CD14-positive monocyte (primary cell): ENCODE measurements around the gene CCL27. TPM values are rescaled to one million over a fixed set of nuclear protein-coding genes. Genes with fewer than 3 reads are reported as not detected.

Experiments
- DNase-seq, 3 donors: peaks; one replicate each; pipeline ENCODE4 v3.0.0-alpha.2; 2011 to 2022
- H2AFZ ChIP-seq: 2 replicates; pipeline ENCODE4 v1.6.0; 2012; ENCODE audit warnings: mild to moderate bottlenecking, low read depth, low read length, inconsistent platforms; ENCODE audit not compliant: insufficient read depth, poor library complexity, severe bottlenecking
- H3K27ac ChIP-seq, 2 donors: 1 replicate in 1 of 2; 2 replicates in 1 of 2; pipeline ENCODE4 v1.5.1; 2012 to 2013; ENCODE audit warnings: low read length in 2 of 2, control low read depth in 1 of 2, inconsistent platforms in 1 of 2, low read depth in 1 of 2, mild to moderate bottlenecking in 1 of 2
- H3K27me3 ChIP-seq, 2 donors: one replicate each; pipeline versions ENCODE4 v1.6.0 to v1.6.1; 2011 to 2013; ENCODE audit warnings: low read length in 2 of 2; ENCODE audit not compliant: control insufficient read depth in 2 of 2, insufficient read depth in 2 of 2
- H3K36me3 ChIP-seq, 2 donors: replicated peaks in 1 of 2; 1 replicate in 1 of 2; 2 replicates in 1 of 2; pipeline versions ENCODE4 v1.5.1 to v1.6.1; 2012 to 2013; ENCODE audit warnings: low read length in 2 of 2, control low read depth in 1 of 2, inconsistent platforms in 1 of 2, mild to moderate bottlenecking in 1 of 2; ENCODE audit not compliant: insufficient read depth in 2 of 2, control insufficient read depth in 1 of 2
- H3K4me1 ChIP-seq, 2 donors: 1 replicate in 1 of 2; 2 replicates in 1 of 2; pipeline versions ENCODE4 v1.5.1 to v1.6.1; 2012 to 2013; ENCODE audit warnings: low read length in 2 of 2, control low read depth in 1 of 2, inconsistent platforms in 1 of 2, mild to moderate bottlenecking in 1 of 2, moderate library complexity in 1 of 2; ENCODE audit not compliant: insufficient read depth in 2 of 2, control insufficient read depth in 1 of 2
- H3K4me2 ChIP-seq: replicated peaks from 2 replicates; pipeline ENCODE3; 2012; ENCODE audit warnings: low read length, moderate library complexity, mild to moderate bottlenecking; ENCODE audit not compliant: poor library complexity, severe bottlenecking; ENCODE audit errors: extremely low read depth
- H3K4me3 ChIP-seq, 3 experiments: fragments of 200-600 bp in 1 of 3; sonication (generic) in 1 of 3; replicated peaks in 1 of 3; 1 replicate in 2 of 3; 2 replicates in 1 of 3; pipeline ENCODE4 v1.5.1; 2011 to 2013; ENCODE audit warnings: low read length in 3 of 3, mild to moderate bottlenecking in 3 of 3, control low read depth in 2 of 3, low read depth in 2 of 3, inconsistent platforms in 1 of 3, moderate library complexity in 1 of 3
- H3K79me2 ChIP-seq: 2 replicates; pipeline ENCODE4 v1.6.0; 2012; ENCODE audit warnings: mild to moderate bottlenecking, control low read depth, inconsistent platforms, low read length, moderate library complexity; ENCODE audit not compliant: insufficient read depth
- H3K9ac ChIP-seq: 2 replicates; pipeline ENCODE4 v1.6.0; 2017; ENCODE audit warnings: low read length, mild to moderate bottlenecking; ENCODE audit not compliant: insufficient read depth, poor library complexity, severe bottlenecking
- H3K9me3 ChIP-seq, 2 donors: replicated peaks in 1 of 2; 1 replicate in 1 of 2; 2 replicates in 1 of 2; pipeline versions ENCODE4 v1.5.1 to v1.6.1; 2012 to 2013; ENCODE audit warnings: low read length in 2 of 2, control low read depth in 1 of 2; ENCODE audit not compliant: control insufficient read depth in 1 of 2, insufficient read depth in 1 of 2
- H4K20me1 ChIP-seq: 2 replicates; pipeline ENCODE4 v1.6.0; 2012; ENCODE audit warnings: mild to moderate bottlenecking, low read length, control low read depth, moderate library complexity; ENCODE audit not compliant: insufficient read depth
- H3K27ac Mint-ChIP-seq, 7 donors: one replicate each; pipeline ENCODE4 v1.8.0; 2020; ENCODE audit warnings: mild to moderate bottlenecking in 7 of 7, mixed read lengths in 7 of 7, moderate library complexity in 6 of 7, inconsistent platforms in 2 of 7
- H3K27me3 Mint-ChIP-seq, 3 donors: one replicate each; pipeline ENCODE4 v1.8.0; 2021 to 2022; ENCODE audit warnings: low read depth in 3 of 3, mild to moderate bottlenecking in 3 of 3, mixed read lengths in 3 of 3, moderate library complexity in 3 of 3, inconsistent platforms in 1 of 3
- H3K36me3 Mint-ChIP-seq, 2 donors: one replicate each; pipeline ENCODE4 v1.8.0; 2020; ENCODE audit warnings: mixed read lengths in 2 of 2, inconsistent platforms in 1 of 2, mild to moderate bottlenecking in 1 of 2
- H3K4me1 Mint-ChIP-seq: one replicate; pipeline ENCODE4 v1.8.0; 2020; ENCODE audit warnings: mild to moderate bottlenecking, mixed read lengths
- H3K4me3 Mint-ChIP-seq, 2 donors: one replicate each; pipeline ENCODE4 v1.8.0; 2020; ENCODE audit warnings: mild to moderate bottlenecking in 2 of 2, mixed read lengths in 2 of 2, moderate library complexity in 1 of 2
- H3K9me3 Mint-ChIP-seq, 7 donors: one replicate each; pipeline ENCODE4 v1.8.0; 2020 to 2022; ENCODE audit warnings: mixed read lengths in 7 of 7, mild to moderate bottlenecking in 6 of 7, moderate library complexity in 6 of 7, inconsistent platforms in 2 of 7
- WGBS: methylation state at CpG from one replicate; pipeline ENCODE4 v1.1.5; 2013; ENCODE audit warnings: missing lambda C conversion rate; ENCODE audit not compliant: insufficient coverage; 5-methylcytosine and 5-hydroxymethylcytosine counted together
- intact Hi-C, 2 donors: fragments of 100-400 bp; cut with micrococcal nuclease; formaldehyde crosslinking; loops; one replicate each; pipeline versions ENCODE4 v1.15.0 to v1.15.1; 2023
- polyA plus RNA-seq, 3 donors: library from polyadenylated mRNA; depleted of rRNA in 1 of 3; unstranded in 2 of 3; stranded (reverse) in 1 of 3; fragments of 300-500 nt in 2 of 3; fragments of >200 nt in 1 of 3; fragmentation: Illumina TruSeq in 2 of 3; gene quantifications; 1 replicate in 2 of 3; 2 replicates in 1 of 3; pipeline ENCODE4 v1.2.3, GENCODE V29; 2012 to 2021
- TF ChIP-seq, protein P1 (sequence below): fragments of 200-600 bp; IDR thresholded peaks from one replicate; pipeline ENCODE4 v1.8.0; 2022; ENCODE audit warnings: antibody characterized with exemption, mild to moderate bottlenecking

The CCL27 gene
- polyA plus RNA-seq, 3 donors = not detected

DNA sequence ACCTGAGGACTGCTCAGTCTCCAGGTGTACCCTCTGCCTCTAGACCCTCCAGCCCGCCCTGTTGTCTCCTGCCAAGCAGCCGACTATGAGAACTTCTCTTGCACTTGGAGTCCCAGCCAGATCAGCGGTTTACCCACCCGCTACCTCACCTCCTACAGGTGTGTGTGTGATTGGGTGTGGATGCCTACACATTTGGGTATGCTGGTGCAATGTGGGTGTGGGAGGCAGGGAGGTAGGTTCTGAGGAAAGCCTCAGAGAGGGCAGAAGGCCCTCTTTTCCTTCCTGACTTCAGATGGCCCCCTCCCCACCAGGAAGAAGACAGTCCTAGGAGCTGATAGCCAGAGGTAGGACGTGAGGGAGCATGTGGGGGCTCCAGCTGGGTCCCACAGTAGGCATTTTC lies 5.5 kb downstream of the CCL27 start:
- H3K36me3 Mint-ChIP-seq = peaks cover 0 to 6% of the 10 kb centered on the region in 2 donors
- H3K79me2 ChIP-seq = no peaks in the 10 kb centered on the region
- H3K27me3 ChIP-seq = no peaks in the 10 kb centered on the region
- 80% methylated on average over 1 of the region's 5 CpGs for WGBS
- peaks cover 0 to 4% (median 0%) of the 10 kb centered on the region in 7 donors for H3K9me3 Mint-ChIP-seq
- no peak overlapping the region for H3K4me3 ChIP-seq
- H3K4me1 Mint-ChIP-seq = peaks cover 17% of the 10 kb centered on the region
- peaks cover 3 to 5% of the 10 kb centered on the region in 2 donors for H3K4me1 ChIP-seq
- H3K27ac Mint-ChIP-seq = no peak overlapping the region
- no peaks in the 10 kb centered on the region for H3K9me3 ChIP-seq
- no peak overlapping the region for H3K9ac ChIP-seq
- H3K4me2 ChIP-seq = no peak overlapping the region
- H3K27me3 Mint-ChIP-seq = peaks cover 8 to 14% (median 9%) of the 10 kb centered on the region in 3 donors
- no peaks in the 10 kb centered on the region for H4K20me1 ChIP-seq
- intact Hi-C loops = no loop called here
- DNase-seq = no peak
- H3K36me3 ChIP-seq = no peaks in the 10 kb centered on the region
- H3K4me3 Mint-ChIP-seq = no peak overlapping the region
- TF ChIP-seq, protein P1, sequence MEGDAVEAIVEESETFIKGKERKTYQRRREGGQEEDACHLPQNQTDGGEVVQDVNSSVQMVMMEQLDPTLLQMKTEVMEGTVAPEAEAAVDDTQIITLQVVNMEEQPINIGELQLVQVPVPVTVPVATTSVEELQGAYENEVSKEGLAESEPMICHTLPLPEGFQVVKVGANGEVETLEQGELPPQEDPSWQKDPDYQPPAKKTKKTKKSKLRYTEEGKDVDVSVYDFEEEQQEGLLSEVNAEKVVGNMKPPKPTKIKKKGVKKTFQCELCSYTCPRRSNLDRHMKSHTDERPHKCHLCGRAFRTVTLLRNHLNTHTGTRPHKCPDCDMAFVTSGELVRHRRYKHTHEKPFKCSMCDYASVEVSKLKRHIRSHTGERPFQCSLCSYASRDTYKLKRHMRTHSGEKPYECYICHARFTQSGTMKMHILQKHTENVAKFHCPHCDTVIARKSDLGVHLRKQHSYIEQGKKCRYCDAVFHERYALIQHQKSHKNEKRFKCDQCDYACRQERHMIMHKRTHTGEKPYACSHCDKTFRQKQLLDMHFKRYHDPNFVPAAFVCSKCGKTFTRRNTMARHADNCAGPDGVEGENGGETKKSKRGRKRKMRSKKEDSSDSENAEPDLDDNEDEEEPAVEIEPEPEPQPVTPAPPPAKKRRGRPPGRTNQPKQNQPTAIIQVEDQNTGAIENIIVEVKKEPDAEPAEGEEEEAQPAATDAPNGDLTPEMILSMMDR = no peak
- no peak overlapping the region for H2AFZ ChIP-seq
- H3K27ac ChIP-seq = no peak overlapping the region

DNA sequence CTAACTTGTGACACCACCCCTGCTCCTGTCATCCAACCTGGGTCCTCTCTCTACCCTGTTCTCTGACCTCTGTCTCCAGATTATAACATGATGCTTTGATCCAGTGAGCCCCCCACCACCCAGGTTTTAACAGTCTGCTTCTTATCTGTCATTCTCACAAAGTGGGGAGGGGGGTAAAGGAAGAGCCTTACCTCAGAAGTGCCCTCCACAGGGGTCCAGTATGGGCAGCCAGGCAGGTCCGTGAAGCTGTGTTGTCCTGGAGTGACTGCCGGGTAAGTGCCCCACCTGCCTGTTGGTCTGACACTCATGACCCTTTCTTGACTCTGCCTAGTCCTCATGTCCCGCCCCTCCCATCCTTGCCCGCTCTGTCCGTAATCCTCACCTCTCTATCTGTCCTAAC lies 7.1 kb downstream of the CCL27 start:
- no peak overlapping the region for H3K9ac ChIP-seq
- H3K9me3 ChIP-seq = no peaks in the 10 kb centered on the region
- H3K4me3 Mint-ChIP-seq = no peak overlapping the region
- H3K27ac ChIP-seq = no peak overlapping the region
- H3K4me2 ChIP-seq = no peak overlapping the region
- peaks cover 5 to 10% of the 10 kb centered on the region in 2 donors for H3K4me1 ChIP-seq
- peaks cover 22% of the 10 kb centered on the region for H3K4me1 Mint-ChIP-seq
- H3K36me3 Mint-ChIP-seq = peaks cover 8 to 18% of the 10 kb centered on the region in 2 donors
- no peak overlapping the region for H3K27ac Mint-ChIP-seq
- peaks cover 0 to 7% of the 10 kb centered on the region in 2 donors for H3K36me3 ChIP-seq
- peaks cover 8 to 14% (median 8%) of the 10 kb centered on the region in 3 donors for H3K27me3 Mint-ChIP-seq
- peaks cover 0 to 4% (median 0%) of the 10 kb centered on the region in 7 donors for H3K9me3 Mint-ChIP-seq
- no peaks in the 10 kb centered on the region for H3K79me2 ChIP-seq
- no peaks in the 10 kb centered on the region for H4K20me1 ChIP-seq
- H3K27me3 ChIP-seq = no peaks in the 10 kb centered on the region
- no peak overlapping the region for H2AFZ ChIP-seq
- no peak overlapping the region for H3K4me3 ChIP-seq
- no peak for DNase-seq
- WGBS = 100% methylated on average over 4 of the region's 5 CpGs
- TF ChIP-seq, protein P1 = no peak
- intact Hi-C loops = no loop called here
